ENCODE results near the gene ATOSB. TPM values are rescaled to one million over a fixed set of nuclear protein-coding genes. Genes with fewer than 3 reads are reported as not detected.

Gene ATOSB
- total RNA-seq, 4 donors from 2014 or later, result 7.8 to 21.0 (median 11.8) TPM

DNA sequence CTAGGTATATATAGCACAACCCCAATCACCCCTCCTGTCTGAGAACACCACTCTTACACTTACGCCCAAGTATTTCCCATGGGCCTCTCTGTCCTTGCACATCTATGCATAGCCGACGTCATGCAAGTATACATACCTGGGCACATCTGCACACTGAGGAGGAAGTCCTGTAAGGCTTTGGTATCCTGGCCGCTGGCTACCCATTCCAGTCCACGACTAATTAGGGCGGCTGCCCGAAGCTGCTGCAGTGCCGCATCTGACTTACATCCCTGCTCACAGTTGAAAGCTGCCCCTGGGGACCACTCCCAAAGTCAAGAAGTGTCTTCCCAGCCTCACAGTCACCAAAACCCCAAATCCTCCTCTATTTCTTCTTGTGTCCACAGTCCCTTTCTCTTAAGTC, 40.9 kb downstream of the ATOSB start:
- H3K4me3 ChIP-seq (replicated peaks in 1 of 3), result no peak overlapping the region
- H3K36me3 ChIP-seq, result no peaks in the 10 kb centered on the region
- H3K27me3 ChIP-seq, result no peaks in the 10 kb centered on the region
- no peaks in the 10 kb centered on the region for H3K9me3 ChIP-seq
- peaks cover 22 to 27% of the 10 kb centered on the region in 2 donors for H3K4me1 ChIP-seq
- WGBS, 2 donors, result 97 to 98% methylated on average over 8 of the region's 8 CpGs
- intact Hi-C loops (cut with DNase I), result loop anchor here (5.0 kb wide), 1 partner anchor 82 kb away; no protein-coding TSS in a partner anchor
- no peak overlapping the region for H3K27ac ChIP-seq
- DNase-seq, result no peak
- TF ChIP-seq, protein P1, sequence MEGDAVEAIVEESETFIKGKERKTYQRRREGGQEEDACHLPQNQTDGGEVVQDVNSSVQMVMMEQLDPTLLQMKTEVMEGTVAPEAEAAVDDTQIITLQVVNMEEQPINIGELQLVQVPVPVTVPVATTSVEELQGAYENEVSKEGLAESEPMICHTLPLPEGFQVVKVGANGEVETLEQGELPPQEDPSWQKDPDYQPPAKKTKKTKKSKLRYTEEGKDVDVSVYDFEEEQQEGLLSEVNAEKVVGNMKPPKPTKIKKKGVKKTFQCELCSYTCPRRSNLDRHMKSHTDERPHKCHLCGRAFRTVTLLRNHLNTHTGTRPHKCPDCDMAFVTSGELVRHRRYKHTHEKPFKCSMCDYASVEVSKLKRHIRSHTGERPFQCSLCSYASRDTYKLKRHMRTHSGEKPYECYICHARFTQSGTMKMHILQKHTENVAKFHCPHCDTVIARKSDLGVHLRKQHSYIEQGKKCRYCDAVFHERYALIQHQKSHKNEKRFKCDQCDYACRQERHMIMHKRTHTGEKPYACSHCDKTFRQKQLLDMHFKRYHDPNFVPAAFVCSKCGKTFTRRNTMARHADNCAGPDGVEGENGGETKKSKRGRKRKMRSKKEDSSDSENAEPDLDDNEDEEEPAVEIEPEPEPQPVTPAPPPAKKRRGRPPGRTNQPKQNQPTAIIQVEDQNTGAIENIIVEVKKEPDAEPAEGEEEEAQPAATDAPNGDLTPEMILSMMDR (IDR thresholded peaks at IDR 0.05), result no peak
- no peak for TF ChIP-seq POLR2A (IDR thresholded peaks at IDR 0.05)

DNA sequence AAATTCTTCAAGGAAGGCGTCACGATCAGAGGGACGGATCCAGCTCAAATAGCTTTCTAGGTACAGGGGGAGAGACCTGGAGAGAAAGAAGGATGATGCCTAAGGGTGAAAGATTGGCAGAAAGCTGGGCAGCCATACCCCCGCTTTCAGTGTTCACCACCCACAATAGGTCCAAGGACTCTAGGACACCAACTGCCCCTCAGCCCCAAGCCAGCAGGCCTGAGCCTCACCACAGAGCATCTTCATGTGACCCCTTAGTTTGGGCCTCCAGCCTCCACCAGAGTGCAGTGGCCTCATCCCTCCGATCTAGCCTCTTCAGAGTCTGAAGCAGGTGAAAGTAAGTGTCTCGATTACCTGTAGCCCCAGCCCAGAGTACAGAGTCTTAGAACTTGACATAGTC, 41.5 kb downstream of the ATOSB start:
- intact Hi-C loops (cut with DNase I), result loop anchor here (5.0 kb wide), 1 partner anchor 82 kb away; no protein-coding TSS in a partner anchor
- Histone ChIP-seq H3K27me3 (no peaks in the 10 kb centered on the region), H3K27ac (no peak overlapping the region), H3K9me3 (no peaks in the 10 kb centered on the region), H3K36me3 (no peaks in the 10 kb centered on the region), H3K4me1 (peaks cover 25 to 30% of the 10 kb centered on the region in 2 donors), H3K4me3 (replicated peaks in 1 of 3) (no peak overlapping the region)
- TF ChIP-seq, protein P1 (IDR thresholded peaks at IDR 0.05), result no peak
- 94 to 98% methylated on average over 6 of the region's 6 CpGs for WGBS, 2 donors
- no peak for DNase-seq

DNA sequence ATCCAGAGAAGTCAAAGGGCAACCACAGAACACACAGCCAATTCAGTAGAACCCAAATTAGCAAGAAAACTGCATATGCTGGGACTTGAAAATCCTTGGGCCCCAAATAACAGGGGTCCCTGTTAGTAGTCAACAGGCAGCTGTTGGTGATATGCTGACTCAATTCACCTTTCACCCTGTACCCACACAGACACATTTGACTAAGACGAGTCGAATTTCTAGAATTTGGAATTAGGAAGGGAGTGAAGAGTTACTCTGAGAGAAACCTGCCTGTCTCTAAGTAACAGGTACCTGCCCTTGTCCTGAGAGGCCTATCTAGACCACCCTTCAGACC, 42.4 kb downstream of the ATOSB start:
- TF ChIP-seq, protein P1 (IDR thresholded peaks at IDR 0.05), result no peak
- TF ChIP-seq POLR2A (IDR thresholded peaks at IDR 0.05), result no peak
- Histone ChIP-seq H3K27ac (peak overlapping the region; percentile 26 to 100 (median 50)), H3K9me3 (no peaks in the 10 kb centered on the region), H3K36me3 (peaks cover 0 to 2% of the 10 kb centered on the region in 2 donors), H3K4me3 (replicated peaks in 1 of 3) (no peak overlapping the region), H3K4me1 (peaks cover 22 to 30% of the 10 kb centered on the region in 2 donors), H3K27me3 (no peaks in the 10 kb centered on the region)
- intact Hi-C loops (cut with DNase I), result loop anchor here (1.0 to 5.0 kb wide), 2 partner anchors 27 to 81 kb away; no protein-coding TSS in a partner anchor
- whole genome bisulfite sequencing, 2 donors, result 96 to 100% methylated on average over 2 of the region's 2 CpGs
- DNase-seq, result no peak

DNA sequence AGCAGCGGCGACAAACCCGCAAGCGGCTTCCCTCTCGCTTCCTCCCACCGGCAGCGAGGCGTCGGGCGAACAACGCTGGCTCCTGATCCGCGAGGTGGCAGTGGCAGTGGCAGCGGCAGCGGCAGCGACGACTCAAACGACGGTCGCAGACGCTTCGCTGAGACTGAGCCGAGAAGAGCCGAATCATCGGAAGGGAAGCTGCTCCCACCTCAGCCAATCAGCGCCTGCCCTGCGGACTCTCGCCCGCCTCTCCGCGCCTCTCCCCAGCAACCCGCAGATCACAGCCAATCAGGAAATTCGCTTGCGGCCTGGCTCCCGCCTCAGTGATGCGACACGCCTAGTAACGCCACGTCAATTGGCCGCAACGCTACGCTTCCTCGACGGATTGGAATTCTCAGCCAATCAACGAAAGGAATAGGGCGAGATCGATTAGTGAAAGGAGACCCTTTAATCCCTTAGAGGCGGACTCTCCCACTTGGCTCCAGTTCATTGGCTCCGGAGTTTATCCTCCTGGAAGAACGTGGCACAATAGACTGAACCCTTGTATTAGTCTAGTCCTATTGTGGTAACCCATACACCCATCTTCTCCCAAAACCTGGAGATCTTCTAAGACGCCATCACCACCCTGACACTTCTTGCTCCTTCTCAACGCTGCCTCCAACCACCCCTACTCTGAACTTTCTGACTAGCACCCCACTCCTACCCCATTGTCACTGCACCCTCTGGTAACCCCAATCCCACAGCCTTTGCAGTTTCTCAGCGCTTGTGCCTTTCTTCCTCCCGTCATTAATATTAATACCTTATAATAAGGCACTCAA, 43.0 kb downstream of the ATOSB start, which contains the start of gene VCP:
TSS of gene VCP (minus strand) at position 165 of the 818 bp plus-strand sequence. CDS start 272 bp downstream, outside the sequence.
- DNase-seq, result peak; percentile 98 to 99
- Histone ChIP-seq H3K9me3 (no peaks in the 10 kb centered on the region), H3K4me1 (peaks cover 22 to 32% of the 10 kb centered on the region in 2 donors), H3K36me3 (peaks cover 1 to 8% of the 10 kb centered on the region in 2 donors), H3K27ac (peak within 1 kb of the TSS; percentile 96 to 100 (median 100)), H3K27me3 (no peaks in the 10 kb centered on the region), H3K4me3 (replicated peaks in 1 of 3) (peak within 1 kb of the TSS; percentile 82 to 100 (median 98))
- TF ChIP-seq, protein P1 (IDR thresholded peaks at IDR 0.05), result no peak
- TF ChIP-seq POLR2A (IDR thresholded peaks at IDR 0.05), result peak; percentile 76 to 97
- intact Hi-C loops (cut with DNase I), result loop anchor here (1.0 to 5.0 kb wide), 2 partner anchors 28 to 80 kb away; no protein-coding TSS in a partner anchor
- 12 to 27% methylated on average over 9 to 18 of the region's 54 CpGs for WGBS, 2 donors

All from thyroid gland (tissue), 4 donors.